Astrocyte (in vitro differentiated cells and primary cell): Measurements from ENCODE around the gene RNF212. TPM values are rescaled to one million over a fixed set of nuclear protein-coding genes. Genes with fewer than 3 reads are reported as not detected.

Source experiments
- DNase-seq: peaks from one replicate; pipeline ENCODE4 v3.0.0-alpha.2; 2010; ENCODE audit warnings: low read depth
- FAIRE-seq: peaks from 2 replicates; lab custom pipeline; 2011; peaks lifted over from hg19 to GRCh38; lab: Jason Lieb, UNC
- H2AFZ ChIP-seq: 2 replicates; pipeline ENCODE4 v1.6.0; 2012; ENCODE audit warnings: low read depth, low read length, inconsistent platforms
- H3K27ac ChIP-seq: 2 replicates; pipeline ENCODE4 v1.5.1; 2011; ENCODE audit warnings: low read depth, low read length, inconsistent platforms
- H3K27me3 ChIP-seq: 2 replicates; pipeline ENCODE4 v1.6.0; 2011; ENCODE audit warnings: low read length, inconsistent platforms; ENCODE audit not compliant: insufficient read depth
- H3K36me3 ChIP-seq: 2 replicates; pipeline ENCODE4 v1.5.1; 2011; ENCODE audit warnings: low read length, inconsistent platforms; ENCODE audit not compliant: insufficient read depth
- H3K4me1 ChIP-seq: 2 replicates; pipeline ENCODE4 v1.5.1; 2011; ENCODE audit warnings: low read length, inconsistent platforms; ENCODE audit not compliant: insufficient read depth
- H3K4me2 ChIP-seq: 2 replicates; pipeline ENCODE4 v1.6.0; 2012; ENCODE audit warnings: low read length, inconsistent platforms
- H3K4me3 ChIP-seq: 2 replicates; pipeline ENCODE4 v1.5.1; 2011; ENCODE audit warnings: low read depth, mild to moderate bottlenecking, low read length, inconsistent platforms; ENCODE audit not compliant: insufficient read depth
- H3K79me2 ChIP-seq: 2 replicates; pipeline ENCODE4 v1.6.0; 2012; ENCODE audit warnings: mild to moderate bottlenecking, low read length, inconsistent platforms; ENCODE audit not compliant: insufficient read depth
- H3K9ac ChIP-seq: 2 replicates; pipeline ENCODE4 v1.6.0; 2012; ENCODE audit warnings: mild to moderate bottlenecking, low read length, inconsistent platforms
- H3K9me3 ChIP-seq: 2 replicates; pipeline ENCODE4 v1.5.1; 2012; ENCODE audit warnings: low read depth, mild to moderate bottlenecking, low read length, inconsistent platforms; ENCODE audit not compliant: insufficient read depth
- H4K20me1 ChIP-seq: 2 replicates; pipeline ENCODE4 v1.6.0; 2012; ENCODE audit warnings: low read length, inconsistent platforms; ENCODE audit not compliant: insufficient read depth
- H3K27ac Mint-ChIP-seq: one replicate; pipeline ENCODE4 v1.8.0; 2021; ENCODE audit warnings: mild to moderate bottlenecking, mixed read lengths; ENCODE audit not compliant: unreplicated experiment
- H3K27me3 Mint-ChIP-seq: one replicate; pipeline ENCODE4 v1.8.0; 2021; ENCODE audit warnings: low read depth, mixed read lengths; ENCODE audit not compliant: unreplicated experiment
- H3K36me3 Mint-ChIP-seq: one replicate; pipeline ENCODE4 v1.8.0; 2021; ENCODE audit warnings: low read depth, mixed read lengths; ENCODE audit not compliant: unreplicated experiment
- H3K4me1 Mint-ChIP-seq: one replicate; pipeline ENCODE4 v1.8.0; 2021; ENCODE audit warnings: low read depth, mixed read lengths; ENCODE audit not compliant: unreplicated experiment
- H3K4me3 Mint-ChIP-seq: one replicate; pipeline ENCODE4 v1.8.0; 2021; ENCODE audit warnings: mild to moderate bottlenecking, moderate library complexity, mixed read lengths; ENCODE audit not compliant: unreplicated experiment
- H3K9me3 Mint-ChIP-seq: one replicate; pipeline ENCODE4 v1.8.0; 2021; ENCODE audit warnings: mild to moderate bottlenecking, mixed read lengths; ENCODE audit not compliant: unreplicated experiment
- EZH2 ChIP-seq: IDR thresholded peaks from 2 replicates; pipeline ENCODE4 v1.6.1; 2012; ENCODE audit warnings: mild to moderate bottlenecking, low read length, inconsistent platforms; ENCODE audit not compliant: insufficient read depth
- total RNA-seq: library from RNA; stranded (reverse); gene quantifications from 2 replicates; pipeline ENCODE4 v1.2.1, GENCODE V29; 2021
- TF ChIP-seq, protein P1 (sequence below): IDR thresholded peaks from 2 replicates; pipeline ENCODE4 v1.5.1; 2011; ENCODE audit warnings: low read depth, mild to moderate bottlenecking, inconsistent platforms, low read length, moderate library complexity; ENCODE audit not compliant: insufficient read depth

RNF212 gene
- total RNA-seq, 1 donor from 2014 or later: 2.2 TPM

DNA sequence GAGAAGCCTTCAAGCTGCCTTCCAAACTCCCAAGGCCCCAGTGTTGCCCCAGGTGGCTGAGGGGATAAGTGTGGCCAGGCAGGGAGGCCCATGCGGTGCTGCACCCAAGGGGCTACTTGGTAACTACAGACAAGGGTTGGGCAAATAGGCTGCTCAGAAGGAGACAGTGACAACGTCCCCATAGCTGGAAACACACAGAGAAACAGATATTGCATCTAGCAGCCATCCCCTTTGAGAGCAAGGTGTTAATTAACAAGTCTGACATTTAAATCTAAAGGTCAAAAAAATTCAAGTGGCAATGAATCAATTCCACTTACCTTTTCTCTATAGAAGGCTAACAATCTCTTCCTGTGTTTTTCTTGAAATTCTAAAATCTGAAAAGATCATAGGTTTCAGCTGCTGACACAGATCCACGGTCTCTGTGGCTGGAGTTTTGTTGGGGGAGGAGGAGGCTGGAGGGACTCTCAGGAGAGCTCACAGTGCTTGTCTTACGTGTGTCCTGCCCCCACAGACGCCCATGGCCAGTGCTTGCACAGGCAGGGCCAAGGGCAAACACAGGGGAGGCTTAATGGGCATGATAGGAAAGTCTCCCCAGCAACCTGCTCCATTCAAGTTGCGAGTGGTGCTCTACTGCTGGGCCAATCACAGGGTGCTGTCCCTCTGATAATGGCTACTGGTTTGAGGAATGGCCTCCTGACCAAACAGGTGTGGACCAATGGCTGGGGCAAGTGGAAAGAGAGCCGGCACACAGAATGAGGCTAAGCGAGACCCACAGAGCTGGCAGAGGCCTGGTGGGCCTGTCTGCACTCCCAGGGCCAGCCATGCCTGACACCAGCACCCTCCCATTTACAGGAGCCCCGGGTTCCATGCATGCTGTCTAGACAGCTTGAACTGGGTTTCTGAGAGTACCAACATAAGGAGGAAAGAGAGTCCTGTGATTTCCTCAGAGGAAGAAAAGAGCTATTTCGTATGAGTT lies 22.6 kb downstream of the RNF212 start:
- Histone ChIP-seq H4K20me1 (no peaks in the 10 kb centered on the region), H3K9ac (no peak overlapping the region), H3K9me3 (no peaks in the 10 kb centered on the region), H3K27me3 (no peaks in the 10 kb centered on the region), H3K27ac (no peak overlapping the region), H2AFZ (no peak overlapping the region), H3K4me1 (no peaks in the 10 kb centered on the region), H3K4me3 (no peak overlapping the region), H3K36me3 (no peaks in the 10 kb centered on the region), H3K4me2 (no peak overlapping the region), H3K79me2 (no peaks in the 10 kb centered on the region)
- Mint-ChIP-seq H3K4me1 (no peaks in the 10 kb centered on the region), H3K27me3 (peaks cover 30% of the 10 kb centered on the region), H3K27ac (no peak overlapping the region), H3K9me3 (peaks cover 14% of the 10 kb centered on the region), H3K4me3 (no peak overlapping the region), H3K36me3 (peaks cover 6% of the 10 kb centered on the region)
- DNase-seq (no peak), FAIRE-seq (no peak)
- TF ChIP-seq, protein P1, sequence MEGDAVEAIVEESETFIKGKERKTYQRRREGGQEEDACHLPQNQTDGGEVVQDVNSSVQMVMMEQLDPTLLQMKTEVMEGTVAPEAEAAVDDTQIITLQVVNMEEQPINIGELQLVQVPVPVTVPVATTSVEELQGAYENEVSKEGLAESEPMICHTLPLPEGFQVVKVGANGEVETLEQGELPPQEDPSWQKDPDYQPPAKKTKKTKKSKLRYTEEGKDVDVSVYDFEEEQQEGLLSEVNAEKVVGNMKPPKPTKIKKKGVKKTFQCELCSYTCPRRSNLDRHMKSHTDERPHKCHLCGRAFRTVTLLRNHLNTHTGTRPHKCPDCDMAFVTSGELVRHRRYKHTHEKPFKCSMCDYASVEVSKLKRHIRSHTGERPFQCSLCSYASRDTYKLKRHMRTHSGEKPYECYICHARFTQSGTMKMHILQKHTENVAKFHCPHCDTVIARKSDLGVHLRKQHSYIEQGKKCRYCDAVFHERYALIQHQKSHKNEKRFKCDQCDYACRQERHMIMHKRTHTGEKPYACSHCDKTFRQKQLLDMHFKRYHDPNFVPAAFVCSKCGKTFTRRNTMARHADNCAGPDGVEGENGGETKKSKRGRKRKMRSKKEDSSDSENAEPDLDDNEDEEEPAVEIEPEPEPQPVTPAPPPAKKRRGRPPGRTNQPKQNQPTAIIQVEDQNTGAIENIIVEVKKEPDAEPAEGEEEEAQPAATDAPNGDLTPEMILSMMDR: no peak
- no peak for TF ChIP-seq EZH2

DNA sequence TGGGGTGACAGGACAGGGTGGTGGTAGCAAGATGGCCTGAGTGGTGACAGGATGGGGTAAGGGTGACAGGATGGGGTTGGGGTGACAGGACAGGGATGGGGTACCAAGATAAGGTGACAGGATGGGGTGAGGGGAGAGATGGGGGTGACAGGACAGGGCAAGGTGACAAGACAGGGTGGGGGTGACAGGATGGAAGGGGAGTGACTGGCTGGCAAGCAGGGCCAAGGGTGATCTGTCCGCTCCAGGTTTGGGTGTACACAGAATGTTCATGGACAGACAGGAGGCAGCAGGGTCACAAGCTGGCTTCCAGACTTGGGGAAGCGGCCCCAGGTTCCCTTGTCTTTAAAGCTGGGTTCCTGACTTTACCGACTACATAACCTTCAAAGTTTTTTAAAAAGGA lies 23.3 kb downstream of the RNF212 start:
- Mint-ChIP-seq H3K4me1 (no peaks in the 10 kb centered on the region), H3K9me3 (peaks cover 16% of the 10 kb centered on the region), H3K4me3 (no peak overlapping the region), H3K36me3 (peaks cover 6% of the 10 kb centered on the region), H3K27me3 (peaks cover 36% of the 10 kb centered on the region), H3K27ac (no peak overlapping the region)
- TF ChIP-seq, protein P1: no peak
- TF ChIP-seq EZH2: no peak
- no peak overlapping the region for H3K27ac ChIP-seq
- H2AFZ ChIP-seq: no peak overlapping the region
- H3K27me3 ChIP-seq: no peaks in the 10 kb centered on the region
- H3K9ac ChIP-seq: no peak overlapping the region
- DNase-seq (no peak), FAIRE-seq (no peak)
- H4K20me1 ChIP-seq: no peaks in the 10 kb centered on the region
- H3K4me2 ChIP-seq: no peak overlapping the region
- no peaks in the 10 kb centered on the region for H3K4me1 ChIP-seq
- H3K4me3 ChIP-seq: no peak overlapping the region
- H3K9me3 ChIP-seq: no peaks in the 10 kb centered on the region
- H3K79me2 ChIP-seq: no peaks in the 10 kb centered on the region
- no peaks in the 10 kb centered on the region for H3K36me3 ChIP-seq

DNA sequence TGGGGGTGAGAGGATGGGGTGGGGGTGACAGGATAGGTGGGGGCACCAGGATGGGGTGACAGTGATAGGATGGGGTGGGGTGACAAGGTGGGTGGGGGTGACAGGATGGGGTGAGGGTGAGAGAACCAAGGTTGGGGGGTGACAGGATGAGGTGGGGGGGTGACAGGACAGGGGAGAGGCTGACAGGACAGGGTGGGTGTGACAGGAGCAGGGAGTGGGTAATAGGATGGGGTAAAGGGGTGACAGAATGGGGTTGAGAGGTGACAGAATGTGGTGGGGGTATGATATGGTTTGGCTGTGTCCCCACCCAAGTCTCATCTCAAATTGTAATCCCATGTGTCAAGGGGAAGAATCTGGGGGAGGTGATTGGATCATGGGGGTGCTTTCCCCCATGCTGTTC lies 26.0 kb downstream of the RNF212 start:
- H3K27ac ChIP-seq: no peak overlapping the region
- H3K79me2 ChIP-seq: no peaks in the 10 kb centered on the region
- H3K27me3 ChIP-seq: no peaks in the 10 kb centered on the region
- Mint-ChIP-seq H3K4me3 (no peak overlapping the region), H3K27me3 (peaks cover 37% of the 10 kb centered on the region), H3K27ac (no peak overlapping the region), H3K4me1 (peaks cover 2% of the 10 kb centered on the region), H3K36me3 (peaks cover 9% of the 10 kb centered on the region), H3K9me3 (peaks cover 18% of the 10 kb centered on the region)
- TF ChIP-seq, protein P1: no peak
- TF ChIP-seq EZH2: no peak
- no peak overlapping the region for H3K9ac ChIP-seq
- no peak overlapping the region for H3K4me2 ChIP-seq
- no peaks in the 10 kb centered on the region for H3K9me3 ChIP-seq
- no peaks in the 10 kb centered on the region for H3K36me3 ChIP-seq
- H3K4me3 ChIP-seq: no peak overlapping the region
- no peak for FAIRE-seq
- H3K4me1 ChIP-seq: peaks cover 2% of the 10 kb centered on the region
- no peaks in the 10 kb centered on the region for H4K20me1 ChIP-seq
- DNase-seq: no peak
- no peak overlapping the region for H2AFZ ChIP-seq
